PC-9 (cell line): ENCODE results near the gene SH3PXD2A. TPM values are rescaled to one million over a fixed set of nuclear protein-coding genes. Genes with fewer than 3 reads are reported as not detected.

Experiments used
- BruUV-seq: library from RNA; stranded (reverse); fragments of 400-500 nt; replicated peaks from 2 replicates; lab custom pipeline; 2021; lab: Mats Ljungman, UMichigan
- CTCF ChIA-PET: fragments of 300-600 bp; sonication (Branson Sonifier 250); formaldehyde crosslinking; loops from one replicate; lab custom pipeline; 2022; ENCODE audit warnings: antibody characterized with exemption; lab: Charles Lee
- POLR2A ChIA-PET: fragments of 300-600 bp; sonication (Branson Sonifier 250); formaldehyde crosslinking; loops from one replicate; lab custom pipeline; 2022; ENCODE audit warnings: antibody characterized with exemption; ENCODE audit not compliant: unreplicated experiment; lab: Charles Lee
- DNase-seq, 2 experiments: peaks; one replicate each; pipeline versions ENCODE4 v3.0.0 to v3.0.0-alpha.2; 2015 to 2022; ENCODE audit warnings: mixed read lengths in 1 of 2
- H2AFZ ChIP-seq: fragments of 200-600 bp; sonication (generic); 2 replicates; pipeline ENCODE4 v1.8.1; 2017; ENCODE audit warnings: antibody characterized with exemption
- H3F3A ChIP-seq: fragments of 200-600 bp; sonication (generic); 2 replicates; pipeline ENCODE4 v1.8.1; 2017; ENCODE audit warnings: antibody characterized with exemption, mild to moderate bottlenecking, low read depth; ENCODE audit not compliant: insufficient read depth
- H3K27ac ChIP-seq: fragments of 200-600 bp; sonication (generic); 2 replicates; pipeline ENCODE4 v1.6.1; 2016; ENCODE audit warnings: mixed run types
- H3K27me3 ChIP-seq: fragments of 200-600 bp; sonication (generic); 2 replicates; pipeline ENCODE4 v1.6.1; 2016; ENCODE audit warnings: low read depth, mixed run types; ENCODE audit not compliant: insufficient read depth
- H3K36me3 ChIP-seq: fragments of 200-600 bp; sonication (generic); 2 replicates; pipeline ENCODE4 v1.6.1; 2016; ENCODE audit warnings: low read depth, mixed run types
- H3K4me1 ChIP-seq: fragments of 200-600 bp; sonication (generic); replicated peaks from 2 replicates; pipeline ENCODE4 v1.6.1; 2016; ENCODE audit warnings: mixed run types; ENCODE audit not compliant: insufficient read depth
- H3K4me2 ChIP-seq: fragments of 200-600 bp; sonication (generic); 2 replicates; pipeline ENCODE4 v1.6.1; 2017; ENCODE audit warnings: mixed run types
- H3K4me3 ChIP-seq: fragments of 200-600 bp; sonication (generic); 2 replicates; pipeline ENCODE4 v1.6.1; 2016; ENCODE audit warnings: mixed run types
- H3K79me2 ChIP-seq: fragments of 200-600 bp; sonication (generic); 2 replicates; pipeline ENCODE4 v1.6.1; 2017; ENCODE audit warnings: low read depth, mixed run types
- H3K9me2 ChIP-seq: fragments of 200-600 bp; sonication (generic); 2 replicates; pipeline ENCODE4 v1.8.1; 2017; ENCODE audit warnings: mild to moderate bottlenecking; ENCODE audit not compliant: insufficient read depth
- H3K9me3 ChIP-seq: fragments of 200-600 bp; sonication (generic); 2 replicates; pipeline ENCODE4 v1.8.1; 2016; ENCODE audit warnings: low read depth; ENCODE audit not compliant: insufficient read depth
- H4K20me1 ChIP-seq: fragments of 200-600 bp; sonication (generic); 2 replicates; pipeline ENCODE4 v1.8.1; 2017; ENCODE audit not compliant: insufficient read depth
- EZH2 ChIP-seq: fragments of 200-600 bp; sonication (generic); IDR thresholded peaks from 2 replicates; pipeline ENCODE4 v1.8.0; 2017; ENCODE audit warnings: antibody characterized with exemption, low read depth
- intact Hi-C: fragments of 100-400 bp; cut with micrococcal nuclease; formaldehyde crosslinking; loops from one replicate; pipeline ENCODE4 v1.10.0; 2022; ENCODE audit not compliant: unreplicated experiment
- total RNA-seq: library from RNA; stranded (reverse); gene quantifications from 2 replicates; pipeline ENCODE4 v1.2.3, GENCODE V29; 2021
- TF ChIP-seq, protein P1 (sequence below): fragments of 200-600 bp; sonication (generic); conservative IDR thresholded peaks from 2 replicates; pipeline ENCODE4 v1.6.1; 2017; ENCODE audit warnings: mixed run types, antibody characterized with exemption, mild to moderate bottlenecking, moderate library complexity

SH3PXD2A gene
- total RNA-seq, 1 experiment from 2014 or later = 12.5 TPM

DNA sequence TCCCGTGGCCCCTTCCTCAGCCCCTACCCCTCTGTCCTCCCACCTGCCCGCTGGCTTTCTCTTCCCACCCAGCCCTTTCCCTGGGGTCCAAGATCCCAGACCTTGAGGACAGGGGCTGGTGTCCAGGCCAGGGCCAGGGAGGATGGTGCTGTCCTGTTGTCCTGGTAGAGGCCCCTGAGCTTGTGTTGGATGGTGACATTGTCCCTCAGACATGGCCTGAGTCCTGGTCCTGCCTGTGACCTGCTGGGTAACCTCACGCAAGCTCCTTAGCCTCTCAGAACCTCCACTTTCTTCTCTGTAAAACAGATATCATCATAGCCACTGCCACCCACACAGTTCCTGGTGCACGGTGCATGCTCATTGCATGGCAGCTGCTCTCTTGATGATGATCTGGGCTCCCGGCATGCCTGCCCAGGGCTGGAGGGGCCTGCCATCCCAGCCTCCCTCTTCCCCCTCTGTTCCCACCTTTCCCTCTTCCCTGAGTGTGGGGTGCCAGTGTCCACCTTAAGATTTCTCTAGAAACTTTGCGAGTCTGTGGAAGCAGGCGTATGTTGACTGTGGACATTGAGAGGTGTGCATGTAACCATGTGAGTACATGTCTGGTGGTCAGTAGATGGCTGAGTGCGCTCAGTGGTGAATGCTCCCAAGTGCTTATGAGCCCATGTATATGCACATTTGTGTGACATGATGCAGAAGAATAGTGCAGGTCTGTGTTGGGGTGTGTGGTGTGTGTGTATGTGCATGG, 301.5 kb downstream of the SH3PXD2A start:
- H3K4me2 ChIP-seq = no peak overlapping the region
- CTCF ChIA-PET = no interaction called here
- BruUV-seq = no TSS peak
- H3K9me3 ChIP-seq = no peaks in the 10 kb centered on the region
- H3F3A ChIP-seq = no peaks in the 10 kb centered on the region
- intact Hi-C loops = no loop called here
- no peaks in the 10 kb centered on the region for H3K36me3 ChIP-seq
- H2AFZ ChIP-seq = no peak overlapping the region
- H3K27me3 ChIP-seq = no peaks in the 10 kb centered on the region
- no peak overlapping the region for H3K27ac ChIP-seq
- H3K9me2 ChIP-seq = no peaks in the 10 kb centered on the region
- TF ChIP-seq EZH2 = no peak
- TF ChIP-seq, protein P1, sequence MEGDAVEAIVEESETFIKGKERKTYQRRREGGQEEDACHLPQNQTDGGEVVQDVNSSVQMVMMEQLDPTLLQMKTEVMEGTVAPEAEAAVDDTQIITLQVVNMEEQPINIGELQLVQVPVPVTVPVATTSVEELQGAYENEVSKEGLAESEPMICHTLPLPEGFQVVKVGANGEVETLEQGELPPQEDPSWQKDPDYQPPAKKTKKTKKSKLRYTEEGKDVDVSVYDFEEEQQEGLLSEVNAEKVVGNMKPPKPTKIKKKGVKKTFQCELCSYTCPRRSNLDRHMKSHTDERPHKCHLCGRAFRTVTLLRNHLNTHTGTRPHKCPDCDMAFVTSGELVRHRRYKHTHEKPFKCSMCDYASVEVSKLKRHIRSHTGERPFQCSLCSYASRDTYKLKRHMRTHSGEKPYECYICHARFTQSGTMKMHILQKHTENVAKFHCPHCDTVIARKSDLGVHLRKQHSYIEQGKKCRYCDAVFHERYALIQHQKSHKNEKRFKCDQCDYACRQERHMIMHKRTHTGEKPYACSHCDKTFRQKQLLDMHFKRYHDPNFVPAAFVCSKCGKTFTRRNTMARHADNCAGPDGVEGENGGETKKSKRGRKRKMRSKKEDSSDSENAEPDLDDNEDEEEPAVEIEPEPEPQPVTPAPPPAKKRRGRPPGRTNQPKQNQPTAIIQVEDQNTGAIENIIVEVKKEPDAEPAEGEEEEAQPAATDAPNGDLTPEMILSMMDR = no peak
- DNase-seq = no peak
- no peak overlapping the region for H3K4me3 ChIP-seq
- POLR2A ChIA-PET = no interaction called here
- 0 out of 2 replicates have a peak, but pooled peaks cover 7% of the 10 kb centered on the region for H3K4me1 ChIP-seq
- no peaks in the 10 kb centered on the region for H4K20me1 ChIP-seq
- no peaks in the 10 kb centered on the region for H3K79me2 ChIP-seq

DNA sequence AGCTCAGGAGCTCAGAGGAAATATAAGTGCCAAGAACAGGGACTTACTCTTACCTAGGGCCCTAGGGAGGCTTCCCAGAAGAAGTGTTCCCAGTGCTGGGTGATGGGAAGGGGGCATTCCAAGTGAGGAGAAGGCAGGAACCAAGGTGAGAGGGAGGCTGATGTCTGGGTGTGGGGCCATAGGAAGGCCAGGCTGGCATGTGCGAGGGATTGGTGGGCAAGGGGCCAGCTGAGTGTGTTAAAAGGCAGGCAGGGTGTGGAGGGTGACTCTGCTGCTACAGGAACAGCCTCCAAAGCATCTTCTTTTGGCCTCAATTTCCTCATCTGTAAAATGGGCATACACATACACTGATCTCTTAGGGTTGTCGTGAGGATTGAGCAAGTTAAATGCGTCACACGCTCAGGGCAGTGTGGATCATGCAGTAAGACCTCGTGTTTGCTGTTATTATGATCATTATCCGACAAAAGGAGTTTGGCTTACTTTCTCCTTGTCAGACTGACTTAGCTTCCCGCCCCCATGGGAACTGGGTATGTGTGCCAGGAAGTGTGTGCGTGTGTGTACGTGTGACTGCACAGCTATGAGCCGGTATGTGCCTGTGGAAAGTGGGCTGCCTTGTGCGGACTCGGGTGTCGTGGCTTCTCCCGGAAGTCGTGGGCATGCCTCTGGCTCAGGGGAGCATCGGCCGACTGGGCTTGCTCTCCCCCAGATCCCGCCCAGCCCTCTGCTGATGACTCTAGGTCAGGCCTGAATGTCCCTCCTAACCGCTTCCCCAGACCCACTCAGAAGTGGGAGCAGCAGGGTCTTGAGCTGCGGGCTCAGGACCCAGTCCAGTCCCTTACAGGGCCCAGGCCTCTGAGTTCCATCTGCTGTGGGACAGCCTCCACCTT, 302.3 kb downstream of the SH3PXD2A start:
- H3K27me3 ChIP-seq = no peaks in the 10 kb centered on the region
- CTCF ChIA-PET = no interaction called here

More for the DNA sequence above, 302.3 kb downstream of the SH3PXD2A start:
- H3K27ac ChIP-seq = no peak overlapping the region
- POLR2A ChIA-PET = no interaction called here
- no peaks in the 10 kb centered on the region for H3K9me3 ChIP-seq
- no peak overlapping the region for H3K4me2 ChIP-seq
- H3K79me2 ChIP-seq = no peaks in the 10 kb centered on the region
- H3K9me2 ChIP-seq = no peaks in the 10 kb centered on the region
- TF ChIP-seq, protein P1 = no peak
- no peak for TF ChIP-seq EZH2
- H4K20me1 ChIP-seq = no peaks in the 10 kb centered on the region
- H3F3A ChIP-seq = no peaks in the 10 kb centered on the region
- H2AFZ ChIP-seq = no peak overlapping the region
- BruUV-seq = no TSS peak
- no peak for DNase-seq
- no peak overlapping the region for H3K4me3 ChIP-seq
- intact Hi-C loops = no loop called here
- H3K36me3 ChIP-seq = no peaks in the 10 kb centered on the region
- H3K4me1 ChIP-seq = 0 out of 2 replicates have a peak, but pooled peaks cover 11% of the 10 kb centered on the region
